HG03095 (cell line): ENCODE measurements around the gene RBCK1.
"Not testable (repeated sequence)": the region's sequence is repeated elsewhere in the genome, so short reads cannot be mapped to it uniquely, and the experiment has no call there.

Experiments
- ATAC-seq: cut with Tn5 transposase; IDR thresholded peaks from one replicate; pipeline ENCODE4 v1.9.1; 2021; ENCODE audit warnings: moderate library complexity; ENCODE audit not compliant: unreplicated experiment

The RBCK1 gene

DNA sequence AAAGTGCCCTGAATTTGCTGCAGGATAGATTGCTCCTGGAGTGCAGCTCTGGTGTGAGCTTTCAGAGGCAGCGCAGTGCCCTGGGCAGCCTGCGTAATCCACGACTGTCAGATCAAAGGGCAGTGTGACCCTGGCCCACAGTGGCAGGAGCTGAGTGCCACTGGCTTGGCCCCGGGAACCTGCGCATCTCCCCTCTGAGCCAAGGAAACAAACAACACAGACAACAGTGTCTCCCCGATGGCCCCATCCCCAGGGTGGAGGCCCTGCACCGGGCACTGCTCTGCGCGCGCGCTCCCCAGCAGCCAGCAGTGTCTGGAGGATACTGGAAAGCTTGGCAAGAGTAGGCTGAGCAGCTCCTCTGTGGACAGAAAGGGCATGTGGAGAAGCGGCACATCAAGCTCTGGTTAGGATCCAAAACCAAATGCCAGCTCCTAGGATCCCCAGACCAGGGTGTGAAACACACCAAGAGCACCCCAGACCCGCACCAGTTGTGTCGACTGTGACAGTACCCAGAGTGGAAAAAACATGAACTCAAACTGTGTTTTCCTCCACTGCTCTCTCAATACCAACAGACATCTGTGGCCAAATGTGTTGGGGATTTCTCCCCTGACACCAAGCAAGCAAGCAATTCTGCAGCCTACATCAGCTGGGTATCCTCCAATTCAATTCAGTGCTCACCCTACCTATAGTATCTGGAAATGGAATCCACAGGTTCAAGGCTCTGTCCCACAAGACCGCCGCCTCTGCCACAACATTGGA is 26.7 kb downstream of the RBCK1 start:
- no peak for ATAC-seq

DNA sequence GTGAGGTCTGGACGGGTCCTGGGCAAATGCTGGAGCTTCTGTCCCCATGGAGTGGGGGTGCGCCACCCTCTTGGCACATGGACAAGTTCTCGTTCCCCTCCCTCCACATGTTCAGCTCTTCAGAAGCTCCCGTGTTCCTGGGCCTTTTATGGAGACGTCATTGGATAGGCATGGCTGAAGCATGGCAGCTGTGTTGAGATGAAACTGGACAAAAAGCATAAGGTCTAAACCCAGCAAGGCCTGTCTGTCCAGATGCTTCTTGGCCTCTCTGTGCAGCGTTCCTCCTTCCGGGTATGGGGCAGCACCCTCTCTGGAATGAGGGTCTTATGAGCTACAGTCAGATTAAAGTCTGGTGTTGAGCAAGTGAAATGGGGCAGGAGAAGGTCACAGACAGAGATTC is 27.5 kb downstream of the RBCK1 start:
- no peak for ATAC-seq

DNA sequence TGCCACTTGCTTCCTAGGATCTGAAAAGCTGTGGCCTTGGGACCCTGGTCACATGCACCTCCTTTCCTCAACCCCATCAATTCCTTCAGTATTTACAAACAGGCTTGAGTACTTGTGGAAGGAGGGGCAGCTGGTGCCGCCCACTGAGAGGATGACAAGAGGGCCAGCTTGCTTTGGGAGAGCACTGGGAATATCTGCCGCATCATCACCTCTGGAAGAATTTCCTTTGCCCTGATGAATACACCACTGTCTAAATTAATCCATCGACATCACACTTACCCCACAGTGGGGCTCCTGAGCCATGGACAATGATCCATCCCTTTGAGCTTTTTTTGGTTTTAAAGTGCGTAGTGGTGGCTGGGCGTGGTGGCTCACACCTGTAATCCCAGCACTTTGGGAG is 28.4 kb downstream of the RBCK1 start:
- ATAC-seq, result no peak

DNA sequence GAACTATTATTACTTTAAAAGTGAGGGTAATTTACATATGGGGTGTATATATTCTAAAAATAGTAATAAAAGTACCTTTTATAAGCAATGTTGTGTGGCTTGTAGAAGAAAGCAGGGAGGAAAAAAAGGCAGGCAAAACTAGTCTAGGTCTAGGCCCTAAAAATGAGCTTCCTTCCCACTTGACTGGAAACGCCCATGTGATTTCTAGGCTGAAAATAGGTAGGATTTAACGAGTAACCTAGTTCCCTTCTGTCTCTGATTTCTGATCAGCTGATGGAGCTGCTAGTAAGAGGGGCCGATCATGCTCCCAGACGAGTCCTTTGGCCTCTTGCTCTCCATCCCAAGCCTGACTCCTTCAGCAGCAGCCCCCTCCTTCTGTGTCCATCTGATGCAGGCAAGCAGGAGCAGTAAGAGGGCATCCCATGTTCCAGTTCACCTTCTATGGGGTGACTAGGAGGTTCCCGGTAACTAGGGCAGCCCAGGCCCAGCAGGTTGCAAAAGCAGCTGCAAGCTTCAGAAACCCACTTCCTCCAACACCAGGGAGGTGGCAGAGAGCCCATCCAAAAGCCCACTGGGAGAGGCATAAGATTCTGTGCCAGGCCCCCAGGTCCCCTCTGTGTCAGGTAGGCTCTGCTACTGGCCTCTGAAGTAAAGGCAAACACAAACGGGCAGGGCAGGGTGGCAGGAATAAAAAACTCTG is 29.8 kb downstream of the RBCK1 start:
- ATAC-seq, result no peak

DNA sequence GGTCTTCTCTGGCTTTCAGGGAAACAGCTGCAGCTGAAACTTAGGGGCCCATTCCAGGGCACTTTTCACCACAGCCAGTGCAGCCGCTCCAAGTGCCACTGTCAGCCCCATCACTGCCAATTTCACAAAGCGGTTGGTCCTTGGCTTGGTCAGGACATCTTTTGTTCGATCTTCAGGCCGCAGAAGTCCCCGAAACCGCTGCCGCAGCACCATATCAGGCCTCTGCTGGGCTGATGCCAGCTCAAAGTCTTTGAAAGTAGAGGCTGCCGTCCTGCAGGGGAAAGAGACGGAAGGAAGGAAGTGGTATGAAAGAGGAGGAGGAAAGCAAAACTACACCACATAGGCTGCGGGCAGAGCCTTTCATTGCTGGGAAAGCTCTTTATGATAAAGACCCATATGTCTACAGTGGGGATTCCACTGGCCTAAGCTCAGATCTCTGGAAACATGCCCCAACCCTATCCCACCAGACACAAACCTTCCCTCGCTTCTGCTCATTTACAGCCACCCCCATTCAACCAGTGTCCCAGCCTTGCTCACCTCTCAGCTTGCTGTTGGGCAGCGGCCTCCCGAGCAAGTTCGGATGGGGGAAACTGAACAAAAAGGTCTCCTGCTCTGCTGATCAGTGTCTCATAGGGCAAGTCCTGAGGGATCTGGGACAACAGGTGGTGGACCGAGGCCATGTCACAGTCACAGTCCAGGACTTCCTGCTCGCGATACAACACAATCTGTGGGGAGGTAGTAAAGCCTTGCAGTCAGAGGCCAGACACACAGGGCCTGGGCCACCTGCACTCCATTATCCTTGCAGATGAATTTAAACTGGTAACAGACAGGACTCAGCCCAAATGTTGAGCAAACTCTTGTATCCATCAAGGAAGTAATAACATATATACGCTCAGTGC is 30.7 kb downstream of the RBCK1 start:
- ATAC-seq, result no peak

DNA sequence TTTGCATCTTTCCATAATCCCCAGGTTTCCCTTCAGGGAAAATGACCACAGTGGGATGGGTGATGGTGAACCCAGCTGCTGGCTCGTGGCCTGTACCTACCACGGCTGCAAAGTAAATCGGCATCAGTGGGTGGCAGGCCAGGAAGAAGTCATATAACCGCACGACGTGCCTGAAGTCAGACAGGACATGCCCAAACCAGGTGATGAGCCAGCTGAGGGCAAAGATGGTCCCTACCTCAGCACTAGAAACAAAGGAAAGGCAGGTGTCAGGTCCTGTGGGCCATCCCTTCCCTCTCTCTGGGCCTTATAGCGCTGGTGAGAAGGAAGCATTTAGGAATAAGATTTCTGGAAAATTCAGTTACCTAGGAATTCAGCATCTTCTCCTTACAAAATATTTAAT is 32.0 kb downstream of the RBCK1 start:
- no peak for ATAC-seq

DNA sequence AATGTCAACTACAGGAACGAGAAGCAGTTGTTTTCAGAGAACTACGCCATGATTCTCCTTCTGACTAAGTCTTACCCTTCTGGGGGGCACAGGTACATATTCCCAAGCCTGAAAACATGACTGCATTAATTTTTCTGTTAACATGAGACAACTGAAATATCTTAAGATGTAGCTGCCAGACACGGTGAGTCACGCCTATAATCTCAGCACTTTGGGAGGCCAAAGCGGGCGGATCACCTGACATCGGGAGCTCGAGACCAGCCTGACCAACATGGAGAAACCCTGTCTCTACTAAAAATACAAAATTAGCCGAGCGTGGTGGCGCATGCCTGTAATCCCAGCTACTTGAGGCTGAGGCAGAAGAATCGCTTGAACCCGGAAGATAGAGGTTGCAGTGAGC is 32.5 kb downstream of the RBCK1 start:
- no peak for ATAC-seq

DNA sequence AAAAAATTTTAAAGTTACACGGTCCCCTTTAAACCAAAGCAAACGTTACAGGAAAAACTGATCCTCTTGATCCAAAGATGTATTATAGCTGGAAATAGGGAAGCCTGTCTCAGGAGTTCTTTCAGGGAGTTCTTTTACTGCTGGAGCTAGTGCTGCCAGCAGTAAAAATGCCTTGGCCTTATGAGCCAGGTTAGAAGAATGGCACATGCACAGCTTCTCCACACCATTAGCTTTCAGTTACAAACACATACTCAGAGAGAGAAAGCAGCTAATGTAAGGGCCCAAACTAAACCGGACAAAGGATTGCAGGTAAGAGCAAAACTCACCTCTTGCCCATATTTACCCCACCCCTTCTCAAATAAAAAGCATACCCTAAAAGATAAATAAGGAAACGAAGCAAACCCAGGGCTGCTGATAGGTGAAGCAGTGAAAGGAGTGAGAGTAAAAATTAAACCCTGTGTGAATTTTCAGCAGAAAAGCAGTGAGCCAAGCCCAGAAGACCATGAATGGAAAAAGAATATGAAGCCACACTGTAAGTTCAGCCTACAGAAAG is 35.2 kb downstream of the RBCK1 start:
- no peak for ATAC-seq

DNA sequence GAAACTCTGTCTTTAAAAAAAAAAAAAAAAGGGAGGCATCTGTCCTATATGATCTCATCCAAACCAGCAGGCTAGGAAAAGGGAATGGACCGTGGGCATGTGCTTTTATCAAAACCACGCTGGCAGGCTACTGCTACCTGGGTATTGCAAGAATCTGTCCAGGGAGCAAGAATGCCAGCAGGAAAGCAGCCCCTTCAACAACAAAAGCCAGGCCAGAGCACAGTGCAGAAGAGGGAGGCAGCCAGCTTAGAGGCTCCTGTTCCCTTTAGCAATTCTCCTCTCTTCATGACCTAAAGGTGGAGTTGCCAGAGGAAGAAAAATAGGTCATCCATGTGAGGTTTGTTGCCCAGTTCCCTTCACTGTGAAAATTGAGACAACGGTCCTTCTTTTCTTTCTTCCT is 36.0 kb downstream of the RBCK1 start:
- no peak for ATAC-seq

DNA sequence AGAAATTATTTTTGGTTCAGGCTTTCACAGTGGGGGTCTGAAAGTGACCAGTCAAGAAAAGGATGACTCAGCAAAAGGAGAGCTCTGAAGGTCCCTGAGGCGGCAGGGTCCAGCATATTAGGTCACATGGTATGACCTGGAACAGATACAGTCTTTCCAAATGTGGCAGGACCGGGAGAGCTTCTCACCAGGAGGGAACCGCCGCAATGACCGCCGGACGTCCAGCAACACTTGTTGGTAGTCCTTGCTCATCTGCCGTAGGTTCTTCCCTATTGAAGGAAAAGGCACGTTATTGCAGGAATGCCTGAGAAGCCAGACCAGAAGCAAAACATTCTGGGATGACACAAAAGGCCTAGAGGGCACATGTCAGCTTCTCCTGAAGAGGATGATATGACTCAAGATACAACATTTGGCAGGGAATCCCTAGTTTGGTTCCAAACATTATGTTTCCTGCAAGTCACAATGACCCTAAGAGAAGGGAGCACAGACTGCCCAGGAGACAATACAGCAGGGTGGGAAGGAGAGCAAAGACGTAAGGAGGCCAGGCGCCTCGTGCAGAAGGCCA is 36.8 kb downstream of the RBCK1 start:
- no peak for ATAC-seq

DNA sequence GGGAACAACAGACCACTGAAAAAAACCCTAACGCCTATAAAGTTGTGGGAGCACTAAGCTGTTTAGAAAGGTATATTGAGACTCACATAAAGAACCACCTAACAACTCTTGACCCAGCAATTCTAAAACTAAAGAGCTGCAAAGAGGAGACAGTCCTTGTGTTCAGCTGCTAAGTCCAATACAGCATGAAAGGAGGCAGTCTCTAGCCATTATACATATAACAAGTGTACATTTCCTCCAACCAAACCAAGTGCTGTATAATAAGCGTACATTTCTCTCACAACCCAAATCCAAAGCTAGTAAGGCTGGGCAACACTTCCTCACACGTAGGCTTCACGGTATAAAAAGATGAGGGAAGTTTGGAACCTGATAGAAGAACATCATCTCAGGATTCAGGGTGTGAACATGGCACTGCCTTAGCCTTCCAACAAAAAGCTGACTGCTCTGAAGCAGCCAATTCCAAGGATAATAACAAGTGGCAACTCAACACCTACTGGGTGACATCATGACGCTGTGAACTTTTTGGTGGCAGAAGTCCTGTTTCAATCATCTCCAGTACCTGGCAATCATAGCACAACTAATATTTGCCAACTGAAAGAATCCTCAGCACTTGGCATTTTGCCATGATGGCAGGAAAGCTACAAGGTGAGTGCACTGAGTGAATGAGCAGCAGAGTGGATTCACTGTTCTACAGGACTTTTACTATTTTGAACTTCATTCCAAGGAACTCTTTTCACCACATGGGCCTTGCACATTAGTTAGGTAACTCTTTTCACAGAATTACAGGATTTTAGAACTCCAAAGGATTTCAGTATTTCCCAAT is 37.6 kb downstream of the RBCK1 start:
- ATAC-seq, result no peak

DNA sequence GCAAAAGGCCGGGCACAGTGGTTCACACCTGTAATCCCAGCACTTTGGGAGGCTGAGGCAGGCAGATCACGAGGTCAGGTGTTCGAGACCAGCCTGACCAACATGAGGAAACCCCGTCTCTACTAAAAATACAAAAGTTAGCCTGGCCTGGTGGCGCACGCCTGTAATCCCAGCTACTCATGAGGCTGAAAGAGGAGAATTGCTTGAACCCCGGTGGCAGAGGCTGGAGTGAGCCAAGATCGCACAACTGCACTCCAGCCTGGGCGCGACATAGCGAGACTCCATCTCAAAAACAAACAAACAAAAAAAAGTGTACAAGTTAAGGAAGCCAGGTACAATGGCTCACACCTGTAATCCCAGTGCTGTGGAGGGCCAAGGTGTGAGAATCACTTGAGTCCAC is 43.9 kb downstream of the RBCK1 start:
- not testable (repeated sequence) for ATAC-seq

DNA sequence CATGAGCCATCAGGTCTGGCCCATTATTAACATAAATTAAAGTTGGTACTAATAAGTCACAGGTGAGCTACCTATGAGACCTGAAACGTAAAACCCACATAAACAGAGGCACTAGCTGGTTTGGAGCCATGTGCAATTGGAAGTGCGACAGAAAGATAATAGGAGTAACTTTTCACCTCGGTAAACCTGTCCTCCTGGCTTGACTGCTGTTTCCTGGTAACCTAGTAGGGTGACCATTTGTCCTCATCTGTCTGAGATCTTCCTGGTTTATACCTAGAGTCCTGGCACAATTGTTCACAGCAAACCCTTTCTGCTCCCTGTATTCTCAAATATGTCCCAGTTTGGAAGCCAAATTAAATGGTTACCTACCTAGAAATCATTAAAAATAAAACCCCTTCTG is 46.9 kb downstream of the RBCK1 start:
- no peak for ATAC-seq

DNA sequence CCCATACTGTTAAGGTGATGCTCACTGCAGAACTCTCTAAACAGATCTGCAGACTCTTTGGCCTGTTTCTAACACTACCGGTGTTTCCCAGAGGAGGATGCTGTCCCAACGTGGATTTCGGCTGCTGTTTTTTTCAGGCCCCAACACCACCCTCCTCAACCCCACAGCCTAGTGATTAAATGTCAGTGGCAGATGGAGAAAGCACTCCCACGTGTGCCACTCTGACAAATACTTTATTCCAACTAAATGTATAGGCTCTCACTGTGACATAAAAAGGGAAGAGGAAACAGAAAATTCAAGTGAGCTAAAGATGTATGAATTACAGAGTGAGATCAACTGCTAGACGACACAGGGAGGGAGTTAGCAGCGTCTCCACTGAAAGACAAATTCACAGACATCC is 50.7 kb downstream of the RBCK1 start:
- no peak for ATAC-seq

DNA sequence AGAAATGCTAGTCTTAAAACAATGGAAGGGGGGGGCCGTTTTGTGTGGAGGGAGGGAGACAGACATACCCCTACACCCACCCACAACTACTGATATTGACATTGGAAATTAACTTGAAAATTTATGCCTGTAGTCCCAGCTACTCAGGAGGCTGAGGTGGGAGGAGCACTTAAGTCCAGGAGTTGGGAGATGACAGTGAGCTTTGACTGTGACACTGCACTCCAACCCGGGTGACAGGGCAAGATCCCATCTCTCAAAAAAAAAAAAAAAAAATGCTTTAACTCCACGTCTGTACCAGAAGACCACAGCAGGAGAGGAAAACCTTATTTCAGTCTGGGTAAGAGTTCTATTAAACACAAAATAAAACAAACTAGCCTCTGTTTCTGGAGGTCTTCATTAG is 52.1 kb downstream of the RBCK1 start:
- no peak for ATAC-seq

DNA sequence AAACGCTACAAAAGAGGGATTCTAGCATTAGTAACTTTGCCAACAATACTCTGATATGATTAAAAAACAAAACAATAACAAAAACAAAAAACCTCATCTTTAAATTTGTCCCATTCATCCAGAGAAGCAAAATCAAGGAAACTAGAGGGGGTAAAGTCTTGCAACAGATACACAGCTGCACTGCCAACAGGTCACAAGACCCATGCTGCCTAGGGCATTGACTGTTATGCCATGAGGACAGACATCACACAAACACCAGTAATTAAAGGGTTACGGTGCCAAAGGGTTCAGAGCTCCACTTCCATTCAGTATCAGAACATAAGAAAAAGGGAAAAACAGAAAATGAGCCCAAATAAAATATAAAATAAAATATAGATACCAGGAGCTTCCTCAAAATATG is 52.6 kb downstream of the RBCK1 start:
- ATAC-seq, result no peak

DNA sequence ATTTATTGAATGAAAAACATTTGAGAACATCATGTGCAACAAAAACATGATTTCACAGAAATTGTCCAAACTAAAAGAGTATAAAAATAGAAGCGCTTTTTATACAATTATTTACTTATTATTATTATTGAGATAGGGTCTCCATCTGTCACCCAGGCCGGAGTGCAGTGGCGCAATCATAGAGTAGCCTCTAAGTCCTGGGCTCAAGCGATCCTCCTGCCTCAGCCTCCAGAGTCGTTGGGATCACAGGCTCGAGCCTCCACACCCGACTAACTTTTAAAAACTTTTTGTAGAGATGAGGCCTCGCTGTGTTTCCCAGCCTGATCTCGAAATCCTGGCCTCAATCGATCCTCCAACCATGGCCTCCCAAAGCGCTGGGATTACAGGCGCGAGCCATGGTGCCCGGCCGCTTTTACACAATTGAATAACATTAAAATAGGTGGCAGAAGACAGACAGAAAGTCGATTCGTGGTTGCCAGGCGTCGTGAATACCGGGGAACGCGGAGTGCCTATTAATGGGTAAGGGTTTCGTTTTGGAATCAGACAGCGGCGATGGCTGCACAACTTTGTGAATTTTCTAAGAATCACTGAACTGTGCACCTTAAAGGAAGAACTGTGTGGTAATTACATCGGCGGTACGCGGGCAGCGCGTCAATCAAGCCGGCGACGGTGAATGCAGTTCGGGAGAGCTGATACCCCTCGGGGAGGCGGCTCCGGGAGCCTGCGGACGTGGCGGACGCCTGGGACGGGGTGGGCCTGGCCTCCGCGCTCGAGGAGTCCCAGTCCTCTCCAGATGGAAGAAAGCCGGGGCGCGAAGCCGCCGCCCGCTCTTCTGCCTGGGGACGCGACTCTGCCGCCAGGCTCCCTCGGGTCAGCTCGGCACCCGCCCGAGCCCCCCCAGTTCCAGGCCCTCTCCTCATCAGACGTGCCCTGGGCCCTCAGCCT is 53.4 kb downstream of the RBCK1 start:
- ATAC-seq, result peak; percentile 32

DNA sequence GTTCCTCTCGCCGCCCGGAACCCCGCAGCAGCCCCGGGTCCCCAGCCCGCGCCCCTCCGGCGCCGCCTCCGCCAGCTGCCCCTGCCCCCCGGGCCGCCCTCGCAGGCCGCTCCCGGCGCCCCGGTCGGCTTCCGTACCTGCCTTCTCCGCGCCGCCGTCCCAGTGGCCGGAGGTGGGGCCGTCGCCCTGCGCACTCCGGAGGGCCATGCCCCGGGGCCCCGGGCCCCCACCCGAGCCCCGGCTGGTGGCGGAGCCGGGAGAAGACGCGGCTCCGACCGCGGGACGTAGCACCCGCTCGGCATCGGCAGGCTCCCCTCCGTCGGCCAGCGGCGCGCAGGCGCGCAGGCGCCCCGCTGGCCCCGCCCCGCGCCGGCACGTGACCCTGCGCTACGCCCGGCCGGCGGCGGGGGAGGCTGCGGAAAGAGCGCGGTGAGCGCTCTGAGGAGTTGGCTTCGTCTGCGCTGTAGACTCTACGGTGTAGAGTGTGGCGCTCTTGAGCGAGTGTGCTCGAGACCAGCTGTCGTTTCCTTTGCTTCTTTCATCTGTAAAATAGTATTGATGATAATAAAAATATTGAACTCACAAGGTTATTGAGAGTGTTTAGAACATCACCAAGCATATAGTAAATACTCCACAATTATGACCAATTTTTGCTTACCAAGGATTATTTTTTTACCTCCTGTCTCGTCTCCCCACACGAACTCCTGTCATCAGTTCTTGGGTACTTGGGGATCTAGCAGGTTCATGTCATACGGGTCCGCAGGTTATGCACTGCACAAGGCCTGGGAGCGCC is 54.3 kb downstream of the RBCK1 start, which contains the start of gene TBC1D20:
TSS of gene TBC1D20 (minus strand) at position 335 of the 793 bp plus-strand sequence. CDS start at position 207, 128 bp downstream.
- peak; percentile 92 for ATAC-seq
